Ishikawa (cell line): Measurements from ENCODE around the gene ATP9B.

ENCODE experiments used
- EGR1 ChIP-seq: IDR thresholded peaks from 2 replicates; pipeline ENCODE4 v1.6.1; 2012
- REST ChIP-seq: IDR thresholded peaks from 2 replicates; pipeline ENCODE4 v1.6.1; 2012; ENCODE audit warnings: low read depth, mild to moderate bottlenecking
- TAF1 ChIP-seq: IDR thresholded peaks from 2 replicates; pipeline ENCODE4 v1.6.1; 2012; ENCODE audit warnings: low read depth, mild to moderate bottlenecking
- YY1 ChIP-seq: IDR thresholded peaks from 2 replicates; pipeline ENCODE4 v1.6.1; 2012; ENCODE audit warnings: low read depth
- TF ChIP-seq, protein P1 (sequence below): IDR thresholded peaks from 2 replicates; pipeline ENCODE4 v1.6.1; 2012
- TF ChIP-seq, protein P2 (sequence below): IDR thresholded peaks from 2 replicates; pipeline ENCODE4 v1.6.1; 2012

DNA sequence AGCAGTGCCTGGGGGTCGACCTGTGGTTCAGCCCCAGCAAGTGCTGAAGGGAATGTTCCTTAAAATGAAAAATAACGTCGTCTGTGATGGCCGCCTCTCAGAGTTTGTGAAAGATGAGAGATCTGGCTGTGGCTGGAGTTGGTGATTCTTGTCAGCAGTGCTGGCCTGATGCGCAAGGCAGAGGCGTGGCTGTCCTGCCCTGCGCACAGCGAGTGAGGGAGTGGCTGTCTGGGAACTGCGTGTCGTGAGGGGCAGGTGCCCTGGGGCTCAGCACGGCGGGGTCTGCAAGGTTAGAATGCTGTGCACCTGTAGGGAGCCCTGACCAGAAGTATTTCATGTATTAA, 335.3 kb downstream of the ATP9B start:
- TF ChIP-seq YY1 (no peak), TAF1 (no peak), REST (no peak), EGR1 (no peak)
- TF ChIP-seq, protein P1, sequence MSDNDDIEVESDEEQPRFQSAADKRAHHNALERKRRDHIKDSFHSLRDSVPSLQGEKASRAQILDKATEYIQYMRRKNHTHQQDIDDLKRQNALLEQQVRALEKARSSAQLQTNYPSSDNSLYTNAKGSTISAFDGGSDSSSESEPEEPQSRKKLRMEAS, result no peak
- TF ChIP-seq, protein P2, sequence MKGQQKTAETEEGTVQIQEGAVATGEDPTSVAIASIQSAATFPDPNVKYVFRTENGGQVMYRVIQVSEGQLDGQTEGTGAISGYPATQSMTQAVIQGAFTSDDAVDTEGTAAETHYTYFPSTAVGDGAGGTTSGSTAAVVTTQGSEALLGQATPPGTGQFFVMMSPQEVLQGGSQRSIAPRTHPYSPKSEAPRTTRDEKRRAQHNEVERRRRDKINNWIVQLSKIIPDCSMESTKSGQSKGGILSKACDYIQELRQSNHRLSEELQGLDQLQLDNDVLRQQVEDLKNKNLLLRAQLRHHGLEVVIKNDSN, result no peak
